ENCODE results near the gene UMODL1.

DNA sequence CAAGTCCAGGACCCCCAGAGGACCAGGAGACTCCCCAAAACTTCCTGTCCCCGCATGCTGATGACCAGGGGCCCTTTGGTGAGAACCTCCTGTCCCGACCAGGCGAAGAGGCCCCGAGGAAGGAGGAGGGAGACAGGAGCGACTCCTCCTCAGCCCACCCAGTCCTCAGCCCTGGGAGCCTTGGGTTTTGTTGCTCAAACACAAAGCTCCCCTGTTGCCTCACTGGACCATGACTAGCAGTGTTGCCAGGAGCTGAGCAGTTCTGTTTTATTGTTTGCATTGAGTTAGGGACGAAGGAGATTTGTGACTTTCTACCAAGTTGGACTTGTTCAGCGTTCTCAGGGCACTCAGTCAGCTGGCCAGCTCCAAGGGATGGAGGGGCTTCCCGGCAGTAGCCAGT, 10.0 kb downstream of the UMODL1 start:
- TF ChIP-seq TOX (CRISPR knock-in tag; IDR thresholded peaks at IDR 0.05; ENCODE audit: borderline replicate concordance) = no peak
- TF ChIP-seq, protein P1, sequence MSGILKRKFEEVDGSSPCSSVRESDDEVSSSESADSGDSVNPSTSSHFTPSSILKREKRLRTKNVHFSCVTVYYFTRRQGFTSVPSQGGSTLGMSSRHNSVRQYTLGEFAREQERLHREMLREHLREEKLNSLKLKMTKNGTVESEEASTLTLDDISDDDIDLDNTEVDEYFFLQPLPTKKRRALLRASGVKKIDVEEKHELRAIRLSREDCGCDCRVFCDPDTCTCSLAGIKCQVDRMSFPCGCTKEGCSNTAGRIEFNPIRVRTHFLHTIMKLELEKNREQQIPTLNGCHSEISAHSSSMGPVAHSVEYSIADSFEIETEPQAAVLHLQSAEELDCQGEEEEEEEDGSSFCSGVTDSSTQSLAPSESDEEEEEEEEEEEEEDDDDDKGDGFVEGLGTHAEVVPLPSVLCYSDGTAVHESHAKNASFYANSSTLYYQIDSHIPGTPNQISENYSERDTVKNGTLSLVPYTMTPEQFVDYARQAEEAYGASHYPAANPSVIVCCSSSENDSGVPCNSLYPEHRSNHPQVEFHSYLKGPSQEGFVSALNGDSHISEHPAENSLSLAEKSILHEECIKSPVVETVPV (CRISPR knock-in tag; IDR thresholded peaks at IDR 0.05) = no peak
- TF ChIP-seq ARNTL (CRISPR knock-in tag; IDR thresholded peaks at IDR 0.05; ENCODE audit: borderline replicate concordance, low read depth) = no peak
- TF ChIP-seq RARB (CRISPR knock-in tag; IDR thresholded peaks at IDR 0.05) = no peak
- no peak for TF ChIP-seq ZFP30 (CRISPR knock-in tag; IDR thresholded peaks at IDR 0.05)
- TF ChIP-seq, protein P2, sequence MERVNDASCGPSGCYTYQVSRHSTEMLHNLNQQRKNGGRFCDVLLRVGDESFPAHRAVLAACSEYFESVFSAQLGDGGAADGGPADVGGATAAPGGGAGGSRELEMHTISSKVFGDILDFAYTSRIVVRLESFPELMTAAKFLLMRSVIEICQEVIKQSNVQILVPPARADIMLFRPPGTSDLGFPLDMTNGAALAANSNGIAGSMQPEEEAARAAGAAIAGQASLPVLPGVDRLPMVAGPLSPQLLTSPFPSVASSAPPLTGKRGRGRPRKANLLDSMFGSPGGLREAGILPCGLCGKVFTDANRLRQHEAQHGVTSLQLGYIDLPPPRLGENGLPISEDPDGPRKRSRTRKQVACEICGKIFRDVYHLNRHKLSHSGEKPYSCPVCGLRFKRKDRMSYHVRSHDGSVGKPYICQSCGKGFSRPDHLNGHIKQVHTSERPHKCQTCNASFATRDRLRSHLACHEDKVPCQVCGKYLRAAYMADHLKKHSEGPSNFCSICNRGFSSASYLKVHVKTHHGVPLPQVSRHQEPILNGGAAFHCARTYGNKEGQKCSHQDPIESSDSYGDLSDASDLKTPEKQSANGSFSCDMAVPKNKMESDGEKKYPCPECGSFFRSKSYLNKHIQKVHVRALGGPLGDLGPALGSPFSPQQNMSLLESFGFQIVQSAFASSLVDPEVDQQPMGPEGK (CRISPR knock-in tag; IDR thresholded peaks at IDR 0.05; ENCODE audit: borderline replicate concordance) = no peak
- TF ChIP-seq, protein P3, sequence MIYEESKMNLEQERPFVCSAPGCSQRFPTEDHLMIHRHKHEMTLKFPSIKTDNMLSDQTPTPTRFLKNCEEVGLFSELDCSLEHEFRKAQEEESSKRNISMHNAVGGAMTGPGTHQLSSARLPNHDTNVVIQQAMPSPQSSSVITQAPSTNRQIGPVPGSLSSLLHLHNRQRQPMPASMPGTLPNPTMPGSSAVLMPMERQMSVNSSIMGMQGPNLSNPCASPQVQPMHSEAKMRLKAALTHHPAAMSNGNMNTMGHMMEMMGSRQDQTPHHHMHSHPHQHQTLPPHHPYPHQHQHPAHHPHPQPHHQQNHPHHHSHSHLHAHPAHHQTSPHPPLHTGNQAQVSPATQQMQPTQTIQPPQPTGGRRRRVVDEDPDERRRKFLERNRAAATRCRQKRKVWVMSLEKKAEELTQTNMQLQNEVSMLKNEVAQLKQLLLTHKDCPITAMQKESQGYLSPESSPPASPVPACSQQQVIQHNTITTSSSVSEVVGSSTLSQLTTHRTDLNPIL (CRISPR knock-in tag; IDR thresholded peaks at IDR 0.05; ENCODE audit: low read depth) = no peak
- no peak for TF ChIP-seq PPARA (CRISPR knock-in tag; IDR thresholded peaks at IDR 0.05; ENCODE audit: borderline replicate concordance)
- no peak for TF ChIP-seq SNAI2 (CRISPR knock-in tag; IDR thresholded peaks at IDR 0.05)
